Measurements from ENCODE around the gene MUSK. TPM values are rescaled to one million over a fixed set of nuclear protein-coding genes. Genes with fewer than 3 reads are reported as not detected.

MUSK gene
- polyA plus RNA-seq, 6 donors from 2014 or later, result not detected

GRCh38 chr9:110712955-110713354 is 44.4 kb downstream of the MUSK start:
- Mint-ChIP-seq H3K9me3 (peaks cover 0 to 10% (median 3%) of the 10 kb centered on the region in 7 donors), H3K4me1 (no peaks in the 10 kb centered on the region), H3K27ac (no peak overlapping the region), H3K27me3 (peaks cover 0 to 4% (median 0%) of the 10 kb centered on the region in 3 donors), H3K4me3 (no peak overlapping the region), H3K36me3 (no peaks in the 10 kb centered on the region)
- no peak for DNase-seq
- ATAC-seq (ENCODE audit: low read depth in 2 of 2), result no peak

GRCh38 chr9:110714314-110714713 is 45.7 kb downstream of the MUSK start:
- Mint-ChIP-seq H3K4me1 (no peaks in the 10 kb centered on the region), H3K27me3 (peaks cover 0 to 4% (median 0%) of the 10 kb centered on the region in 3 donors), H3K27ac (no peak overlapping the region), H3K4me3 (no peak overlapping the region), H3K36me3 (no peaks in the 10 kb centered on the region), H3K9me3 (peaks cover 0 to 21% (median 6%) of the 10 kb centered on the region in 7 donors)
- no peak for ATAC-seq (ENCODE audit: low read depth in 2 of 2)
- no peak for DNase-seq

- Mint-ChIP-seq H3K36me3 (no peaks in the 10 kb centered on the region), H3K9me3 (peaks cover 0 to 2% (median 0%) of the 10 kb centered on the region in 7 donors), H3K4me3 (no peak overlapping the region), H3K27ac (no peak overlapping the region), H3K4me1 (no peaks in the 10 kb centered on the region), H3K27me3 (no peaks in the 10 kb centered on the region)
- ATAC-seq (ENCODE audit: low read depth in 2 of 2) (no peak), DNase-seq (no peak)
Observed at GRCh38 chr9:110728058-110728457, 59.5 kb downstream of the MUSK start.

GRCh38 chr9:110729641-110730040 is 61.0 kb downstream of the MUSK start:
- H3K27me3 Mint-ChIP-seq, result no peaks in the 10 kb centered on the region
- no peak overlapping the region for H3K27ac Mint-ChIP-seq
- no peak overlapping the region for H3K4me3 Mint-ChIP-seq
- no peak for ATAC-seq (ENCODE audit: low read depth in 2 of 2)
- no peaks in the 10 kb centered on the region for H3K36me3 Mint-ChIP-seq
- peaks cover 0 to 2% (median 0%) of the 10 kb centered on the region in 7 donors for H3K9me3 Mint-ChIP-seq
- DNase-seq, result no peak
- no peaks in the 10 kb centered on the region for H3K4me1 Mint-ChIP-seq

GRCh38 chr9:110731437-110732028 is 62.9 kb downstream of the MUSK start:
- ATAC-seq (ENCODE audit: low read depth in 2 of 2), result no peak
- H3K4me3 Mint-ChIP-seq, result no peak overlapping the region
- no peaks in the 10 kb centered on the region for H3K4me1 Mint-ChIP-seq
- peaks cover 0 to 1% (median 0%) of the 10 kb centered on the region in 7 donors for H3K9me3 Mint-ChIP-seq
- no peaks in the 10 kb centered on the region for H3K27me3 Mint-ChIP-seq
- no peak overlapping the region for H3K27ac Mint-ChIP-seq
- no peak for DNase-seq
- H3K36me3 Mint-ChIP-seq, result no peaks in the 10 kb centered on the region

GRCh38 chr9:110738982-110739381 is 70.4 kb downstream of the MUSK start:
- Mint-ChIP-seq H3K36me3 (no peaks in the 10 kb centered on the region), H3K27me3 (peaks cover 0 to 3% (median 0%) of the 10 kb centered on the region in 3 donors), H3K4me3 (no peak overlapping the region), H3K27ac (no peak overlapping the region), H3K4me1 (no peaks in the 10 kb centered on the region), H3K9me3 (peaks cover 0 to 5% (median 0%) of the 10 kb centered on the region in 7 donors)
- DNase-seq (no peak), ATAC-seq (ENCODE audit: low read depth in 2 of 2) (no peak)

- no peak overlapping the region for H3K4me3 Mint-ChIP-seq
- H3K27me3 Mint-ChIP-seq, result peaks cover 0 to 3% (median 1%) of the 10 kb centered on the region in 3 donors
- H3K36me3 Mint-ChIP-seq, result no peaks in the 10 kb centered on the region
- no peak overlapping the region for H3K27ac Mint-ChIP-seq
- no peaks in the 10 kb centered on the region for H3K4me1 Mint-ChIP-seq
- no peak for DNase-seq
- no peak for ATAC-seq (ENCODE audit: low read depth in 2 of 2)
- H3K9me3 Mint-ChIP-seq, result peaks cover 0 to 5% (median 0%) of the 10 kb centered on the region in 7 donors
Observed at GRCh38 chr9:110742741-110743371, 74.3 kb downstream of the MUSK start.

- ATAC-seq (ENCODE audit: low read depth in 2 of 2) (no peak), DNase-seq (no peak)
- Mint-ChIP-seq H3K27ac (no peak overlapping the region), H3K4me3 (no peak overlapping the region), H3K36me3 (no peaks in the 10 kb centered on the region), H3K27me3 (peaks cover 0 to 8% (median 3%) of the 10 kb centered on the region in 3 donors), H3K9me3 (peaks cover 0 to 2% (median 0%) of the 10 kb centered on the region in 7 donors), H3K4me1 (no peaks in the 10 kb centered on the region)
Observed at GRCh38 chr9:110744715-110745384, 76.3 kb downstream of the MUSK start.

GRCh38 chr9:110745676-110746075 is 77.1 kb downstream of the MUSK start:
- DNase-seq (no peak), ATAC-seq (ENCODE audit: low read depth in 2 of 2) (no peak)
- H3K36me3 Mint-ChIP-seq, result no peaks in the 10 kb centered on the region
- peaks cover 0 to 8% (median 6%) of the 10 kb centered on the region in 3 donors for H3K27me3 Mint-ChIP-seq
- peaks cover 0 to 2% (median 0%) of the 10 kb centered on the region in 7 donors for H3K9me3 Mint-ChIP-seq
- no peak overlapping the region for H3K4me3 Mint-ChIP-seq
- no peaks in the 10 kb centered on the region for H3K4me1 Mint-ChIP-seq
- no peak overlapping the region for H3K27ac Mint-ChIP-seq

- H3K9me3 Mint-ChIP-seq, result peaks cover 0 to 2% (median 0%) of the 10 kb centered on the region in 7 donors
- H3K4me1 Mint-ChIP-seq, result no peaks in the 10 kb centered on the region
- peaks cover 0 to 8% (median 6%) of the 10 kb centered on the region in 3 donors for H3K27me3 Mint-ChIP-seq
- H3K36me3 Mint-ChIP-seq, result no peaks in the 10 kb centered on the region
- DNase-seq (no peak), ATAC-seq (ENCODE audit: low read depth in 2 of 2) (no peak)
- H3K27ac Mint-ChIP-seq, result no peak overlapping the region
- no peak overlapping the region for H3K4me3 Mint-ChIP-seq
Observed at GRCh38 chr9:110746211-110746930, 77.8 kb downstream of the MUSK start.

GRCh38 chr9:110748251-110748893 is 79.8 kb downstream of the MUSK start:
- H3K36me3 Mint-ChIP-seq, result no peaks in the 10 kb centered on the region
- no peak overlapping the region for H3K4me3 Mint-ChIP-seq
- H3K4me1 Mint-ChIP-seq, result no peaks in the 10 kb centered on the region
- DNase-seq, result no peak
- peaks cover 0 to 2% (median 0%) of the 10 kb centered on the region in 7 donors for H3K9me3 Mint-ChIP-seq
- H3K27ac Mint-ChIP-seq, result no peak overlapping the region
- ATAC-seq (ENCODE audit: low read depth in 2 of 2), result no peak
- peaks cover 0 to 8% (median 3%) of the 10 kb centered on the region in 3 donors for H3K27me3 Mint-ChIP-seq

- Mint-ChIP-seq H3K27me3 (peaks cover 0 to 8% (median 3%) of the 10 kb centered on the region in 3 donors), H3K36me3 (no peaks in the 10 kb centered on the region)
Observed at GRCh38 chr9:110750272-110750671, 81.7 kb downstream of the MUSK start.

GRCh38 chr9:110751971-110752370 is 83.4 kb downstream of the MUSK start:
- H3K27ac Mint-ChIP-seq, result peak overlapping the region in 1 of 6 donors; percentile 63
- ATAC-seq (ENCODE audit: low read depth in 2 of 2), result no peak

More at GRCh38 chr9:110750272-110750671, 81.7 kb downstream of the MUSK start:
- H3K4me3 Mint-ChIP-seq, result no peak overlapping the region
- DNase-seq (no peak), ATAC-seq (ENCODE audit: low read depth in 2 of 2) (no peak)
- H3K9me3 Mint-ChIP-seq, result peaks cover 0 to 2% (median 0%) of the 10 kb centered on the region in 7 donors
- H3K4me1 Mint-ChIP-seq, result no peaks in the 10 kb centered on the region
- H3K27ac Mint-ChIP-seq, result no peak overlapping the region

More at GRCh38 chr9:110751971-110752370, 83.4 kb downstream of the MUSK start:
- Mint-ChIP-seq H3K9me3 (peaks cover 0 to 1% (median 0%) of the 10 kb centered on the region in 7 donors), H3K27me3 (peaks cover 0 to 8% (median 3%) of the 10 kb centered on the region in 3 donors), H3K36me3 (no peaks in the 10 kb centered on the region), H3K4me1 (no peaks in the 10 kb centered on the region), H3K4me3 (no peak overlapping the region)
- DNase-seq, result no peak
